Measurements from ENCODE around the gene MCIDAS. TPM values are rescaled to one million over a fixed set of nuclear protein-coding genes. Genes with fewer than 3 reads are reported as not detected.
A peak's percentile ranks its signal among the peaks of the same experiment; 100 is the strongest.

The MCIDAS gene
- total RNA-seq, 3 donors from 2014 or later, result 0.73 to 0.98 TPM; not detected in 1

DNA sequence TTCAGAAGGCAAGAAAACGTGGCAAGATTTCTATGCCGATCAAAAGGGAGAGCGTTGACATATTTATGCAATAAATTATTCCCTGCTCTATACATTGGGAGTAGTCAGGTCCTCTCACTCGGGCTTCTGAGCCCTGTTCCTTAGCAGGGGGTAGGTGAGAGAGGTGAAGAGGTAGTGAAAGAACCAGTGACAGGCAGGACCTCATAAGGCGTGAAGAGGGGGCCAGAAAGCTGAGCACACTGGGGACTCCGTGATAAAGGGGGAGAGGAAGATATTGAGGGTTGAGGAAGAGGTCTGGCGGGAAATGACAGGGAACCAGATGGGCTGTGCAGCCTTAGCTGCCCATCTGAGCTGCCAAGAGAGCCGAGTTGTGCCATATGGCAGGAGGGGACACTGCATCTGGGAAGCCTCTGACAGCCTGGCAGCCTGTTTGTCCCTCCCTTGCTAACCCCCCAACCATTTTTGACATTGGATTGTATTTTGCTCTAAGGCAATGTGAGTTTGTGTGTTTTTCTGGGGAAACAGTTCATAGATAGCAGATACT, 53.4 kb downstream of the MCIDAS start:
- TF ChIP-seq POLR2AphosphoS5 (IDR thresholded peaks at IDR 0.05), result no peak
- TF ChIP-seq POLR2A (IDR thresholded peaks at IDR 0.05), result no peak
- TF ChIP-seq, protein P1, sequence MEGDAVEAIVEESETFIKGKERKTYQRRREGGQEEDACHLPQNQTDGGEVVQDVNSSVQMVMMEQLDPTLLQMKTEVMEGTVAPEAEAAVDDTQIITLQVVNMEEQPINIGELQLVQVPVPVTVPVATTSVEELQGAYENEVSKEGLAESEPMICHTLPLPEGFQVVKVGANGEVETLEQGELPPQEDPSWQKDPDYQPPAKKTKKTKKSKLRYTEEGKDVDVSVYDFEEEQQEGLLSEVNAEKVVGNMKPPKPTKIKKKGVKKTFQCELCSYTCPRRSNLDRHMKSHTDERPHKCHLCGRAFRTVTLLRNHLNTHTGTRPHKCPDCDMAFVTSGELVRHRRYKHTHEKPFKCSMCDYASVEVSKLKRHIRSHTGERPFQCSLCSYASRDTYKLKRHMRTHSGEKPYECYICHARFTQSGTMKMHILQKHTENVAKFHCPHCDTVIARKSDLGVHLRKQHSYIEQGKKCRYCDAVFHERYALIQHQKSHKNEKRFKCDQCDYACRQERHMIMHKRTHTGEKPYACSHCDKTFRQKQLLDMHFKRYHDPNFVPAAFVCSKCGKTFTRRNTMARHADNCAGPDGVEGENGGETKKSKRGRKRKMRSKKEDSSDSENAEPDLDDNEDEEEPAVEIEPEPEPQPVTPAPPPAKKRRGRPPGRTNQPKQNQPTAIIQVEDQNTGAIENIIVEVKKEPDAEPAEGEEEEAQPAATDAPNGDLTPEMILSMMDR (IDR thresholded peaks at IDR 0.05), result no peak
- H3K27me3 ChIP-seq, result peaks cover 0 to 41% of the 10 kb centered on the region in 2 donors
- no peaks in the 10 kb centered on the region for H3K9me3 ChIP-seq
- H3K36me3 ChIP-seq, result no peaks in the 10 kb centered on the region
- no peak for DNase-seq (ENCODE audit: low spot score in 2 of 2)
- intact Hi-C loops (cut with DNase I; ENCODE audit: low total_unique reads), result loop anchor here (10.0 kb wide), 1 partner anchor 521 kb away; no protein-coding TSS in a partner anchor
- H3K27ac ChIP-seq, result no peak overlapping the region
- H3K4me3 ChIP-seq, result peak overlapping the region; percentile 35 to 67 (median 53)
- H3K4me1 ChIP-seq, result peaks cover 0 to 5% of the 10 kb centered on the region in 2 donors

DNA sequence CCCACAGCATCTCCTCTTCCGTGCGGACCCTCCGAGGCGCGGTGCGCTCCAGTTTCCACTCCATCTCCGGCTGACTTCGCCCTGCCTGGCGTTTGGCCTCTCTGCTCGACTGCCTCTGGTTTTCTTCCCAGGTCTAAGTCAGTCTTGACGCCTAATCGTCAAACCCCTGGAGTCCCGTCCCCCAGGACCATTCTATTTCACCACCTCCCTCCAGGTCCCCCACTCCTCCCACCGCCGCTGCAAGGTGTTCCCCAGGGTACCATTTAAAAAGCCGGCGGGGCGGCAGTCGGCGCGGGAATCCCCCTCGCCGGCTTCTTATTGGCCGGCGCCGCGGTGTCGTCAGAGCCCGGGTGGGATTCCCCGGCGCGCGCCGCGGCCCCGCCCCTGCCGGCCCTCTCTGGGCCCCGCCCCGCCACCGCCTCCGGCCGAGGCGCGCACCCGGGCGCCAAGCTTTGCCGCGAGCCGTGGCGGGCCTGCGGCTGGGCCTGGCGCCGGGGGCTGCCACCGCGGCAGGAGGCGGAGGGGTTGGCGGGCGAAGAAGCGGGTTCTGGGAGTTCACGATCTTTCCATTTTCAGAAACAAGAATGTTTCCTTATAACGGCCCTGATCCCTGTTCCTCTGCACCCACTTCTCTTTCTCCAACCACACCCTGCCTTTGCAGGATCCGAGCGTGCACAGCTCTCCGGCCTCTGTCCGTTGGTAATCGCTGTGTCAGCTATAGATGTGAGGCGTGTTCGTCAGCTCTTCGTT, 54.0 kb downstream of the MCIDAS start, which contains the start of gene CDC20B:
CDC20B (minus strand) TSS at position 241 of the 750 bp plus-strand sequence; CDS start at position 64, 177 bp downstream.
- H3K4me3 ChIP-seq, result peak within 1 kb of the TSS; percentile 35 to 67 (median 53)
- intact Hi-C loops (cut with DNase I; ENCODE audit: low total_unique reads), result loop anchor here (10.0 kb wide), 1 partner anchor 522 kb away; no protein-coding TSS in a partner anchor
- H3K27me3 ChIP-seq, result peaks cover 0 to 41% of the 10 kb centered on the region in 2 donors
- no peak for DNase-seq (ENCODE audit: low spot score in 2 of 2)
- no peaks in the 10 kb centered on the region for H3K9me3 ChIP-seq
- H3K4me1 ChIP-seq, result peaks cover 0 to 5% of the 10 kb centered on the region in 2 donors
- TF ChIP-seq POLR2A (IDR thresholded peaks at IDR 0.05), result no peak
- no peak for TF ChIP-seq POLR2AphosphoS5 (IDR thresholded peaks at IDR 0.05)
- TF ChIP-seq, protein P1 (IDR thresholded peaks at IDR 0.05), result no peak
- no peak within 1 kb of the TSS for H3K27ac ChIP-seq
- H3K36me3 ChIP-seq, result no peaks in the 10 kb centered on the region

DNA sequence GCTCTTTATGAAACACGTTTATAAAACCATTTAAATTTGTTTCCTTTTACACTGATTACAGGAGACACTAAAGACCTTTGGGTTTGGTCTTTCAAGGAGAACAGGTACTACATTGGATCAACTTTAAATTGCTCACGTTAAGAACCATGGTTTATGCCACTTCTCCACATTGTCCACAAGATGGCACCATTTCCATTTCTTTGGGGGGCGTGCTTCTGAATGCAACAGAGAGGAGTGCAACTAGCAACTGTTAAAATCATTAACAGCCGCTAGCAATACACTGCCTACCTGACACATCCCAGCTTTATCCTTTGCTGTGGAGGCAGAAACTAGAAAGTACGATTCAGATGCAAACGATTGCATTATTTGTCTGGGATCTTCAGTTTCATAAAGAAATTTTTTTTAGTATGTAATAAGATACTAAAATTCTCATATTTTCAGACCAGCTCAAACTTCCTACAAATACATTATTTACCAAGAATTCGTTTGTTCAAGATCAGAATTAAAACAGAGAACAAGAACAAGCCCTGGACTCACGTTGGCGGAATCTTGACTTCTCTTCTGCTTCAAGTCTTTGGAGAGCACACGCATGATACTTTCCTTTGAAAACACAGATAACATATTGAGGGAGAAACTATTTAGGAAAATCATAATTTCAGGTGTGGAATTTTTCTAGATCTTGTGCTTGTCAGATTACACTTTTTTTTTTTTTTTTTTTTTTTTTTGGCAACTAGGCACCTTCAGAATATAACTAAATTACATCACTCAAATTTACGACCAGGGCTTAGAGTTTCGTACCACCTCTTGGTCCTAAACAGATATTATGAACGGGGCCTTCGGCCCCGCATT, 54.8 kb downstream of the MCIDAS start:
- H3K4me1 ChIP-seq, result peaks cover 0 to 5% of the 10 kb centered on the region in 2 donors
- peak overlapping the region; percentile 35 to 67 (median 53) for H3K4me3 ChIP-seq
- intact Hi-C loops (cut with DNase I; ENCODE audit: low total_unique reads), result loop anchor here (10.0 kb wide), 1 partner anchor 523 kb away; no protein-coding TSS in a partner anchor
- DNase-seq (ENCODE audit: low spot score in 2 of 2), result peak in 1 of 2 donors; percentile 42
- H3K27me3 ChIP-seq, result peaks cover 0 to 36% of the 10 kb centered on the region in 2 donors
- no peaks in the 10 kb centered on the region for H3K9me3 ChIP-seq
- H3K27ac ChIP-seq, result no peak overlapping the region
- no peak for TF ChIP-seq POLR2A (IDR thresholded peaks at IDR 0.05)
- TF ChIP-seq POLR2AphosphoS5 (IDR thresholded peaks at IDR 0.05), result peak in 1 of 3 donors; percentile 13
- TF ChIP-seq, protein P1 (IDR thresholded peaks at IDR 0.05), result peak; percentile 66 to 82 (median 79)
- H3K36me3 ChIP-seq, result no peaks in the 10 kb centered on the region

DNA sequence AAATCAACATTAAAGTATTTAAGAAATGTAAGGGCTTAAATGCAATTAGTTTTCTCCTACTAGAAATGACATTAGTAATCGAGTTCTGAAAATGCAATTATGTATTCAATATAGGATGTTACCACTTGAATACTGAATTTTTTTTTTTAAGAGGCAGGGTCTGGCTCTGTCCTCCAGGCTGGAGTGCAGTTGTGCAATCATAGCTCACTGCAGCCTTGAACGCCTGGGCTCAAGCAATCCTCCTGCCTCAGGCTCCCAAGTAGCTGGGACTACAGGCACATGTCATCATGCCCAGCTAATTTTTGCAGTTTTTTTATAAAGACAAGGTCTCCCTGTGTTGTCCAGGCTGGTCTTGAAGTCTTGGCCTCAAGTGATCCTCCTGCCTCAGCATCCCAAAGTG, 55.6 kb downstream of the MCIDAS start:
- intact Hi-C loops (cut with DNase I; ENCODE audit: low total_unique reads), result loop anchor here (10.0 kb wide), 1 partner anchor 523 kb away; no protein-coding TSS in a partner anchor
- Histone ChIP-seq H3K4me1 (peaks cover 0 to 5% of the 10 kb centered on the region in 2 donors), H3K36me3 (no peaks in the 10 kb centered on the region), H3K27ac (no peak overlapping the region), H3K9me3 (no peaks in the 10 kb centered on the region), H3K27me3 (peaks cover 0 to 29% of the 10 kb centered on the region in 2 donors), H3K4me3 (no peak overlapping the region)
- DNase-seq (ENCODE audit: low spot score in 2 of 2), result no peak
- TF ChIP-seq POLR2AphosphoS5 (IDR thresholded peaks at IDR 0.05) (no peak), POLR2A (IDR thresholded peaks at IDR 0.05) (no peak)
- TF ChIP-seq, protein P1 (IDR thresholded peaks at IDR 0.05), result no peak

Other genes starting within 250 kb of the MCIDAS start
- under 1 TPM in 1 of 3 donors, not detected in 2; 0.48 TPM for gene ESM1, start 241.7 kb downstream of the MCIDAS start, total RNA-seq
- 1 to 10 TPM in 2 of 3 donors, under 1 TPM in 1; 0.33 to 2.6 (median 1.8) TPM for gene GZMK, start 203.1 kb downstream of the MCIDAS start, total RNA-seq
- 1 to 10 TPM in 2 of 3 donors, not detected in 1; 1.0 to 1.6 TPM for gene GZMA, start 124.7 kb downstream of the MCIDAS start, total RNA-seq
- gene GPX8, start 67.1 kb downstream of the MCIDAS start, total RNA-seq, result 10 to 100 TPM; 14.4 to 24.9 (median 21.0) TPM
- not detected for gene CDC20B, start 54.1 kb downstream of the MCIDAS start, total RNA-seq
- gene CCNO, start 6.3 kb upstream of the MCIDAS start, total RNA-seq, result 1 to 10 TPM in 2 of 3 donors, under 1 TPM in 1; 0.32 to 4.3 (median 3.2) TPM
- gene DHX29, start 80.4 kb upstream of the MCIDAS start, total RNA-seq, result 10 to 100 TPM; 28.3 to 40.1 (median 31.1) TPM
- gene MTREX, start 80.7 kb upstream of the MCIDAS start, total RNA-seq, result 100 to 1,000 TPM in 1 of 3 donors, 10 to 100 TPM in 2; 95.7 to 107 (median 98.8) TPM

Data from breast epithelium (tissue), 4 donors.